Stimulated activated CD8-positive, alpha-beta memory T cell treated with anti-CD3 and anti-CD28 coated beads, Interleukin-15, amount 100 ng/mL, for 24 hours (primary cell): ENCODE measurements around the gene ATRIP.
"Not testable (repeated sequence)": the region's sequence is repeated elsewhere in the genome, so short reads cannot be mapped to it uniquely, and the experiment has no call there.

ENCODE experiments used
- DNase-seq: peaks from one replicate; pipeline ENCODE4 v3.0.0-alpha.2; 2020; ENCODE audit warnings: low read depth

ATRIP gene

DNA sequence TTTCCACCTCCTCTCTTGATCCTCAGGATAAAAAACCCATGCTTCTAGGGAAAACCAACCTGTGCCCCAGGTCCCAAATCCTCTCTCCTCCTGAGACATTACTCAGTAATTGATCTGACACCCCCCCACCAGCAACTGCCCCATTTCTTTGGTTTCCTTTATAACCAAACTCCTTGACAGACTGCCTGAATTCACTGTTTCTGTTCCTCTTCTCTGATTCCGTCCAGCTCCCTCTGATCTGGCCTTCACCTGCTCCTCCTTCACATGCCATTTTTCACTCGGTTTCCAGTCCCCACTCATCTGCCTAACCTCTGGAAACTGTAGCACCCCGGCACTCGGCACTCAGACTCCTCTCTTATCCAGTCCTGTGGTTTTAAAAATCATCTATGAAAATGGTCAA lies 8.7 kb upstream of the ATRIP start:
- no peak for DNase-seq

DNA sequence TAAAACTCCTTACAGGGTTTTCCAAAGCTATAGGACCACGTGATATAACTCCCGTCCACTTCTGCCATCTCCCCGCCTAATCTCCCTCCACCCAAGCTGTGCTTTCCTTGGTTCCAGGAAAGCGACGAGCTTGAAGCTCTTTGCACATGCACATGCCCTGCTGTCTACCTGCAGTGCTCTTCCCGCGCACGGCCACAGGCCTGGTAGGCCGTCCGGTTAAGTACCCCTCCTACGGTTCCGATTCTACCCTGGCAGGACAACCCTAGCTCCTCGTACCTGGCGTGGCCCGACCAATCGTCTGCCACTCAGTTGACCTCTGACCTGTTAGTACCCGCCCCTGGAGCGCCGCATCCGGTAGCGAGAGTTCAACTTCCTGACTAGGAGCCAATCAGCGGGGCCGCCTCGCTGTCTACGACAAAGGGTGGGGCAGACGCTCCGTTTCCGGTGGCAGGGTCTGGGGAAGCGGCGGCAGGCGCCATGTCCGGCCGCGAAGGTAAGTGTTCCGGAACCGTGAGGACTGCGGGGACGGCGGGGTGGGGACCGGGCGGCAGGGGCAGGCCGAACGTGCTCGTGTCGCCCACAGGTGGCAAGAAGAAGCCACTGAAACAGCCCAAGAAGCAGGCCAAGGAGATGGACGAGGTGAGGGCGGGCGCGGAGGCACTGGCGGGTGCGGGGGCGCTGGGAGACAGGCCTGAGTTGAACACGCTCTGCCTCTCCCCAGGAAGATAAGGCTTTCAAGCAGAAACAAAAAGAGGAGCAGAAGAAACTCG lies 6.5 kb upstream of the ATRIP start, which contains the start of the genes CCDC51 and TMA7:
CCDC51 (minus strand) TSS at position 300 of the 770 bp plus-strand sequence. CDS start 4,991 bp downstream, outside the sequence.
TMA7 (plus strand) TSS at position 438 of the 770 bp plus-strand sequence; CDS start at position 478, 40 bp downstream.
- DNase-seq, result peak; percentile 93

DNA sequence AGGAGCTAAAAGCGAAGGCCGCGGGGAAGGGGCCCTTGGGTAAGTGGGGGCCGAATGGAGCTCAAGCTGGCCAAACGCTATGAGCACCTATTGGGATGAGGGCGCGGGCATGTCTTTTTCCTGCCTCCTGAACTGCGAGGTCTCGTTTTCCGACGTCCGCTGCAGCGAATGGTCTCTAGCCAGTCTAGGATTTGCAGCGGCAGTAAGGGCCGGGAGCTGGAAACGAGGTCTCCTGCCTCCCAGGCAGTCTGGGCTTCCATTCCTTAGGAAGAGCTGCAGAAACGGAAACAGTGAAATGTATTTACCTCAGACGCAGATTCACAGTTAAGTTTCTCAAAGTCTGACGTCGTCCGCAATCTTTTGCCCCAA lies 6.0 kb upstream of the ATRIP start:
- no peak for DNase-seq

DNA sequence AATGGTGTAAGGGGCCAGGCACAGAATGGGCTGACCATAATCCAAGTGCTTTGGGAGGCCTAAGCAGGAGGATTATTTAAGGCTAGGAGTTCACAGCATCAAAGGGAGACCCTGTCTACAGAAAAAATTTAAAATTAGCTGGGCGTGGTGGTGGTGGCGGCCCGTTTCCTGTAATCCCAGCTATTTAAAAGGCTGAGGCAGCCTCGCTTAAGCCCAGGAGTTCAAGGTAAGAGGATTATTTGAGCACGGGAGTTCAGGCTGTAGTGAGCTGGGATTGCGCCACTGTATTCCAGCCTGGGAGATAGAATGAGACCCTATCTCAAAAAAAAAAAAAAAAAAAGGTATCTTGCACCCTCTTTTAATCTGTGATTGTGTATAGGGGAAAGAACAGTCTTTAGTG lies 4.6 kb upstream of the ATRIP start:
- DNase-seq, result no peak

DNA sequence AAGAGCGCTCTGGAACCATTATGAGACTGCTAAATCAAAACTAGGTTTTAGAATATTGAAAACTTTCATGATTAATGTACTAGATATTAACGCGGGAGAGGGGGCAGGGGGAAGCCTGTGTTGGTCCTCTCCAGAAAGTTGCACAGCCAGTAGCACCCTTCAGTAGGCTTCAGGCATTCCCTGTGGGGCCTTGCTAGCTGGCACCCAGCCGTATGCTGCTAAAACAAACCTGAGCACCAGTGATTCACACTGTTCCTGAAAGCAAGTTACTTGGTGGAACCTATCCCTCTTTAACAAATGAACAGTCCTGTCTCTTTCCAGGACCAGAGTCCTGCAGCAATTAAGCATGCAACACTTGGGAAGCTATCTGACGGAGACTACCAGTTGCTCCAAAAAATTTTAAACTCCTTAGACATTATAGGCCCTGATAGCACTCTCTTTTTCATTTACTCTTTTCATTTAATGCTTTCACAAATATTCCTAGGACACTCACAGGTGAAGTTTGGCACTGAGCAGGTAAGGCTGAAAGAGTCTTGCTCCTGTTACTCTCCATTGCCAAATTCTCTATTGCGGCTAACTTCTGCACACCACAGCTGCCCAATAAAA lies 1.2 kb upstream of the ATRIP start:
- no peak for DNase-seq

DNA sequence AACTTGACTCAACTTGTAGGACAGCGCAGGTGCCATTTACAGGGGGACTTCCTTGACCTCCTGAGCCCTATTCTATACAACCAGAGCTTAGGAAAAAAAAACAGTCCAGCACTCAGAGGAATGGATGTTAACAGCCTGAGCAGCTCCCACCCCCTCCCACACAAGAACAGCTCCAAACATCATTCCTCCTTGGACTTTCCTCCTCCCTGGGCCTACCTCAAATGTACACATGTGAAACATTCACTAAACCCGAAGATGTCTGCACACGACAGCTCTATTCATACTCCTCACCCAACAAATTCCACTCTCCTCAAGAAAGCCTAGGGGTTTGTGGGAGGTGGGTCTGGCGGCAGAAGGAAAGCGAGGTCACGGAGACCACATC lies 503 bp upstream of the ATRIP start:
- DNase-seq, result no peak

DNA sequence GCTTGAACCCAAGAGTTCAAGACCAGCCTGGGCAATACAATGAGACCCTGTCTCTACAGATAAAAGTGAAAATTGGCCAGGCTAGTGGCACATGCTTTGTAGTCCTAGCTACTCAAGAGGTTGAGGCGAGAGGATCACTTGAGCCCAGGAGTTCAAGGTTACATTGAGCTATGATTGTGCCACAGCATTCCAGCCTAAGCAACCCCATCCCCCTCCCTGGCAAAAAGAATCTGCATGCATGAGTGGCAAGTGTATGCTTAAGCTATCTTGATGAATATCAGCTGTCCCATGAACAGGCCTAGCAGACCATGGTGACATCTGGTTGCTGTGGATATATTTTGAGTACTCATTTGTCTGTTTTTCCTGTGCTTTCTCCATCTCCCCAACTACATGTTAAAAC lies 4.7 kb downstream of the ATRIP start:
- DNase-seq, result no peak

DNA sequence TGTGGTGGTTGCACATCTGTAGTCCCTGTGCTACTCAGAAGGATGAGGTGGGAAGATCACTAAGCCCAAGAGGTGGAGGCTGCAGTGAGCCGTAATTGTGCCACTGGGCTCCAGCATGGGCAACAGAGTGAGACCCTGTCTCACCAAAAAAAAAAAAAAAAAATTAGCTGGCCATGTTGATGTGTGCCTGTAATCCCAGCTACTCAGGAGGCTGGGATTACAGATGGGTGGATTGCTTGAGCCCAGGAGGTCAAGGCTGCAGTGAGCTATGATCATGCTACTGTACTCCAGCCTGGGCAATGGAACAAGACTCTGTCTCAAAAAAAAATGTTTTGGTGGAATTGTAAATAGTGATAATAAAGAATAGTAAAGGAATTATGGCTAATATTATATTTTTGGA lies 9.9 kb downstream of the ATRIP start:
- no peak for DNase-seq

DNA sequence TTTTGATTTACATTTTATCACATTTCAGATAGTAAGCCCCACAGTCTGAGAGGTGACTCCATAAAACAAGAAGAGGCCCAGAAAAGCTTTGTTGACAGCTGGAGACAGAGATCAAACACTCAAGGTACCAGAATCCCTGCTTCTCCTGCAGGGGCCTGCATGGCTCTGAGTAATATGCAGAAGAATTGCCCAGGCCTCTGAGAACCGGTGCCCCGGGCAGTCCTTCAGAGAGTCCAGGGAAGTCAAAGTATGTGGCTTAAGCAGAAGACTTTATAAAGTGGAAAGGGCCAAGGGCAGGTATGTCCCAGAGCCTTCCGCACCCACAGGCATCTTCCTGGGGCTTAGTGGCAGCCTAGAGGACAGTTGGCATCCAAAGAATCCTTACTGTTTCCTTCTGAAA lies 12.8 kb downstream of the ATRIP start:
- no peak for DNase-seq

DNA sequence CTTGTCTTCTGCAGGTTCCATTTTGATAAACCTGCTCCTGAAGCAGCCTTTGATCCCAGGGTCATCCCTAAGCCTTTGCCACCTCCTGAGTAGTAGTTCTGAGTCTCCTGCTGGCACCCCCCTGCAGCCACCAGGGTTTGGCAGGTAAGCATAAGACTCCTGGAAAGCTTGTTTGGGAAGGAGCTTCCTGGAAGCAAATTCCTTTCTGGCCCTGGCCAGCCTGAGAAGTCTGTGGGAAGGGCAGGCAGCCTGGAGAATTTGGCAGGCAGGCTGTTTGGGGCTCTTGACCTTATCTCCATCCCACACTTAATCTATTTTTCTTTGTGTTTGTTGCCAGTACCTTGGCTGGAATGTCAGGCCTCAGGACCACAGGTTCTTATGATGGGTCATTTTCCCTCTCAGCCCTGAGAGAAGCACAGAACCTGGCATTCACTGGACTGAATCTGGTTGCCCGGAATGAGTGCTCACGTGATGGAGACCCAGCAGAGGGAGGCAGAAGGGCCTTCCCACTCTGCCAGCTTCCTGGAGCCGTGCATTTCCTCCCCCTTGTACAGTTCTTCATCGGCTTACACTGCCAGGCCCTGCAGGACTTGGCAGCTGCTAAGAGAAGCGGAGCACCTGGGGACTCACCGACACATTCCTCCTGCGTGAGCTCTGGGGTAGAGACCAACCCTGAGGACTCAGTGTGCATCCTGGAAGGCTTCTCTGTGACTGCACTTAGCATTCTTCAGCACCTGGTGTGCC lies 13.4 kb downstream of the ATRIP start:
- no peak for DNase-seq

DNA sequence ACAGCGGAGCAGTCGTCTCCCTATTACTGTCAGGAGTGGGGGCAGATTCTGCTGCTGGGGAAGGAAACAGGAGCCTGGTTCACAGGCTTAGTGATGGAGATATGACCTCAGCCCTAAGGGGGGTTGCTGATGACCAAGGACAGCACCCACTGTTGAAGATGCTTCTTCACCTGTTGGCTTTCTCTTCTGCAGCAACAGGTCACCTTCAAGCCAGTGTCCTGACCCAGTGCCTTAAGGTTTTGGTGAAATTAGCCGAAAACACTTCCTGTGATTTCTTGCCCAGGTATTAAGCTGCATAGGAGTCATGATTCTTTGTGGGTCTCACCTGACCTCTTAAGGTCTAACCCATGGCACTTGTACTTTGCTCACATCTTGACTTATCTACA lies 14.0 kb downstream of the ATRIP start:
- DNase-seq, result no peak

DNA sequence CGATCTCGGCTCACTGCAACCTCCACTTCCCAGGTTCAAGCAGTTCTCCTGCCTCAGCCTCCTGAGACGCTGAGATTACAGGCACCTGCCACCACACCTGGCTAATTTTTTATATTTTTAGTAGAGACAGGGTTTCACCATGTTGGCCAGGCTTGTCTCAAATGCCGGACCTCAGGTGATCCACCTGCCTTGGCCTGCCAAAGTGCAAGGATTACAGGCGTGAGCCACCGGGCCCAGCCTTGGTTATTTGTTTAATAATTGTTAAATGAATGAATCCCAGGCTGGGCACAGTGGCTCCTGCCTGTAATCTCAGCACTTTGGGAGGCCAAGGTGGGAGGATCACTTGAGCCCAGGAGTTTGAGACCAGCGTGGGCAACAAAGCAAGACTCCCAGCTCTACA lies 15.2 kb downstream of the ATRIP start:
- DNase-seq, result not testable (repeated sequence)

DNA sequence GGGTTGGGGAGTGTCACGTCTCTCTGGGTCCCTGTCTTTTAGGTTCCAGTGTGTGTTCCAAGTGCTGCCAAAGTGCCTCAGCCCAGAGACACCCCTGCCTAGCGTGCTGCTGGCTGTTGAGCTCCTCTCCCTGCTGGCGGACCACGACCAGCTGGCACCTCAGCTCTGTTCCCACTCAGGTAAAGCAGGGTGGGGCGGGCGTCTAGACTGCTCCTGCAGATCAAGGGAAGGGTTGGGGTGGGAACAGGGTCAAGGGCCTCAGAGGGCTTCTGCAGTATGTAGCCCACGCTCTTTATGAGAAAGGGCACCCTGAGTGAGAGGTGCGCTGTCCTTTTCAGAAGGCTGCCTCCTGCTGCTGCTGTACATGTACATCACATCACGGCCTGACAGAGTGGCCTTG lies 17.2 kb downstream of the ATRIP start:
- no peak for DNase-seq

DNA sequence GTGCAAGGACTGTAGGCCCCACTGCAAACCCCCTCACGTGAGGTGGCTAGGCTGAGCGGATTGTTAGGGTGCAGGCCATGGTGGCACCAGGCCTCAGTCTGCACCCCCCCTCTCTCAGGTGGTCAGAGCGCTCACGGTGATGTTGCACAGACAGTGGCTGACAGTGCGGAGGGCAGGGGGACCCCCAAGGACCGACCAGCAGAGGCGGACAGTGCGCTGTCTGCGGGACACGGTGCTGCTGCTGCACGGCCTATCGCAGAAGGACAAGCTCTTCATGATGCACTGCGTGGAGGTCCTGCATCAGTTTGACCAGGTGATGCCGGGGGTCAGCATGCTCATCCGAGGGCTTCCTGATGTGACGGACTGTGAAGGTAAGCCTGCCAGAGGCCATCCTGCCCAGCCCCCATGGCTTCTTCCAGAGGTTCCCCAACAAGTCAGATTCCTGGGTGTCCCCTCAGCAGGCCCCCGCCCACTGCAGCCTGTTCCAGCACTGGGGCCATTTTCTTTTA lies 18.2 kb downstream of the ATRIP start:
- DNase-seq, result no peak

DNA sequence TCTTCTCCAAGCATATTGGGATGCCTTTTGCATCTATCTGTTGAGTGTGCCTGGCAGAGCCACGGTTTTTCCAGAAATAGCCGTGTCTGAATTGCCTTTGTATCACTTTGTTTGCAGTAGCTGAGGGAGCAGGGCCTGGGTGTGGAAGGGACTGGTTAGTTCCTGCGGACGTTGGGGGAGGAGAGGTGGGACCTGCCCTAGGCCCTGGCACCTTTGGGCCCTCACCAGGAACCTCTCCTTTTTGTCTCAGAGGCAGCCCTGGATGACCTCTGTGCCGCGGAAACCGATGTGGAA lies 18.6 kb downstream of the ATRIP start:
- DNase-seq, result no peak

DNA sequence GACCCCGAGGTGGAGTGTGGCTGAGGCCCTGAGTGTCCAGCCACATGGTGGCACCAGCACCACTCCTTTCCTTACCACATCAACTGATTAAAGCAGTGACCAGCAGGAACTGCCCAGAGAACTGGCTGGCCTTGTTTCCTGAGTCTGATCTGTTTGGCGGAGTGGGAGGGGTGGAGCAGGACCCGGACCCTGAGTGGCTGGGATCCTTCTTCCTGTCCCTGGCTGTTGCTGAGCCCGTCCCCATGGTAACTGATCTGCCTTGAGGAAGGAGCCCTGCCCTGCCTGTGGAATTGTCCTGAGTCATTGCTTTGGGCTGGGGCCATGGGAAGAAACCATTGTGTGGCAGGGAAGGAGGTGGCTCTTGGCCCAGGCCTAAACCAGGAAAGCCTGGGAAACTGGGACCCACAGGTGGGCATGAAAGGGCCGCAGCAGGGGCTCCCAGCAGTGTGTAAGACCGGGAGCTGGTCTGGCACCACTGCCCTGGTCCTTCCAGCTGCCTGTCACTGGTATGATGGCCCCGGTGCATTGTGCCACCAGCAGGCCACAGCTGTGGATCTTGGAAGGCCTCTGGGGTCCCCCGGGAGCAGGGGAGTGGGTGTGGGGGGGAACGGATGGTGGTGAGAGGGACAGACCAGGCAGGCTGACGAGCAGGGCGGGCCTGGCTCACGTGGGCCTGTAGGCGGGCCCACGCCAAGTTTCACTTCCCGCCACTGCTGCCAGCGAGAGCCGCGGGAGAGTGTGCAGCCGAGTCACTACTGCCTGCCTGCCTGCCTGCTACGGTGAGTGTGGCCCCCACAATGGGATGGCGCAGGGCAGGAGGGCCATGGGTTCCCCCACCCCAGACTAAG lies 19.2 kb downstream of the ATRIP start:
- DNase-seq, result peak; percentile 53

DNA sequence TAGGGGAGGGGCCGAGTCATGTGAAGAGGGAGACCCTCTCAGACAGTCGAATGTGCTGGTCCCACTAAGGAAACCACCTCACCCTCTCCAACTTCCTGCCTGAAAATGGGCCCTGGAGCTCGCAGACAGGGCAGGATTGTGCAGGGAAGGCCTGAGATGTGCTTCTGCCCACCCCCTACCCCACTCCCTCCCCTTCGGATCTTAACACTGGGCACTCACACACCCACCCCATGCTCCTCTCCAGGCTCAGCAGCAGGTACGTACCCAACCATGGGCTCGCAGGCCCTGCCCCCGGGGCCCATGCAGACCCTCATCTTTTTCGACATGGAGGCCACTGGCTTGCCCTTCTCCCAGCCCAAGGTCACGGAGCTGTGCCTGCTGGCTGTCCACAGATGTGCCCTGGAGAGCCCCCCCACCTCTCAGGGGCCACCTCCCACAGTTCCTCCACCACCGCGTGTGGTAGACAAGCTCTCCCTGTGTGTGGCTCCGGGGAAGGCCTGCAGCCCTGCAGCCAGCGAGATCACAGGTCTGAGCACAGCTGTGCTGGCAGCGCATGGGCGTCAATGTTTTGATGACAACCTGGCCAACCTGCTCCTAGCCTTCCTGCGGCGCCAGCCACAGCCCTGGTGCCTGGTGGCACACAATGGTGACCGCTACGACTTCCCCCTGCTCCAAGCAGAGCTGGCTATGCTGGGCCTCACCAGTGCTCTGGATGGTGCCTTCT lies 20.0 kb downstream of the ATRIP start:
- DNase-seq, result no peak

DNA sequence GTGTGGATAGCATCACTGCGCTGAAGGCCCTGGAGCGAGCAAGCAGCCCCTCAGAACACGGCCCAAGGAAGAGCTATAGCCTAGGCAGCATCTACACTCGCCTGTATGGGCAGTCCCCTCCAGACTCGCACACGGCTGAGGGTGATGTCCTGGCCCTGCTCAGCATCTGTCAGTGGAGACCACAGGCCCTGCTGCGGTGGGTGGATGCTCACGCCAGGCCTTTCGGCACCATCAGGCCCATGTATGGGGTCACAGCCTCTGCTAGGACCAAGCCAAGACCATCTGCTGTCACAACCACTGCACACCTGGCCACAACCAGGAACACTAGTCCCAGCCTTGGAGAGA lies 20.5 kb downstream of the ATRIP start:
- DNase-seq, result no peak

DNA sequence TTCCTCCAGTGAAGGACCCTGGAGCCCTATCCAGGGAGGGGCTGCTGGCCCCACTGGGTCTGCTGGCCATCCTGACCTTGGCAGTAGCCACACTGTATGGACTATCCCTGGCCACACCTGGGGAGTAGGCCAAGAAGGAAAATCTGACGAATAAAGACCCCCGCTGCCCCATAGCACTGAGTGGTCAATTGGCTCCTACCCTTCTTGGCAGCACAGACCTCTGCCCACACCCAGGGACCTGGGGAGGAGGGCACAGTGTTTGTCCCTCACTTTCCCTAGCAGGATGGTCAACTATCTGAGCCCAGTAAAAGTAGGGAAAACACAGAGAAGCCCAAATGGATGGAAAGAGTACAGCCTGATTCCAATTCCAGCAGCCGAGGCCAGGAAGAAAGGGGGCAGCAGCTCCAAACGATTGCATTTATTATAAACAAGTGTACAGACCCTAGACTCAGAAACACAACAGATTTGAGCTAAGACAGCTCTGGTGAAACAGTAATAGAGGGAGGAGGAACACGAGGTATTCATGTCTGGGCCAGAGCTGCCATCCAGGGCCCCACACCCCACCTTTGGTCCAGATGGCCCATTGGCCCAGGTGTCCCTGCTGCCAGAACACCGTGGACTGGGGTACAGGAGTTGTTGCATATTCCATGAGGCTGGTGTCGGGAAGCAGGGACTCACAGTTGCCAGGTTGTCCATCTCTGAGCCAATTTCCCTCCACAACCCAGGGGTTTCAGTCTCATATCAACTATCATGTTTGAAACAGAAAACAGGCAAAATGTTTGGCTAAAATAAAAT lies 21.1 kb downstream of the ATRIP start:
- DNase-seq, result no peak

DNA sequence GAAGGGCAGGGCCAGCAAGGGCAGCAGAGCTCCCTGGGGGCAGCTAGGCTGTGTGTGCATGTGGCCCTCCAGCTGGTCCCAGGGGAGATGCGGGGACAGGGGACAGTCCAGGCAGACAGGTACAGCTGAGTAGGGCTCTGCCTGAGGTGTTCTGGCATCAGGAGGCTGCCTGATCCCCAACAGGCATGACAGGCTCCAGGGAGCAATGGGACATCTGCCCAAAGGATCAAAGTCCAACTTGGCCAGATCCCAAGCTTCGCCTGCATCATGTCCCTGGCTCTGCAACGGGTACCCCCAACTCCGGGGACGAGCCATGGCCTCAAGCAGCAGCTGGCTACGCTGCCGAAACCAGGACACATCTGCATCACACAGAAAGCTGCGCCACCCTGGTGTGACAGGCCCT lies 21.8 kb downstream of the ATRIP start:
- DNase-seq, result no peak
